IgD-negative memory B cell (primary cell): ENCODE measurements around the gene CPEB2. TPM values are rescaled to one million over a fixed set of nuclear protein-coding genes. Genes with fewer than 3 reads are reported as not detected.

Experiments used
- H3K27ac Mint-ChIP-seq, 3 donors: one replicate each; pipeline ENCODE4 v1.8.0; 2020 to 2022; ENCODE audit warnings: mild to moderate bottlenecking in 3 of 3, mixed read lengths in 3 of 3, moderate library complexity in 1 of 3
- H3K27me3 Mint-ChIP-seq: one replicate; pipeline ENCODE4 v1.8.0; 2021; ENCODE audit warnings: mixed read lengths
- H3K36me3 Mint-ChIP-seq: one replicate; pipeline ENCODE4 v1.8.0; 2020; ENCODE audit warnings: mild to moderate bottlenecking, mixed read lengths
- H3K4me1 Mint-ChIP-seq, 3 donors: one replicate each; pipeline ENCODE4 v1.8.0; 2020 to 2022; ENCODE audit warnings: mixed read lengths in 3 of 3, mild to moderate bottlenecking in 1 of 3
- H3K4me3 Mint-ChIP-seq, 4 donors: one replicate each; pipeline ENCODE4 v1.8.0; 2020 to 2022; ENCODE audit warnings: mild to moderate bottlenecking in 4 of 4, mixed read lengths in 4 of 4, moderate library complexity in 3 of 4
- H3K9me3 Mint-ChIP-seq, 3 donors: one replicate each; pipeline ENCODE4 v1.8.0; 2020 to 2021; ENCODE audit warnings: mixed read lengths in 3 of 3, mild to moderate bottlenecking in 1 of 3
- polyA plus RNA-seq: library from polyadenylated mRNA; unstranded; fragments of 300-500 nt; fragmentation: Illumina TruSeq; gene quantifications from one replicate; pipeline ENCODE4 v1.2.3, GENCODE V29; 2021

CPEB2 gene
- polyA plus RNA-seq, 1 donor from 2014 or later, result 1.5 TPM

GRCh38 chr4:15021311-15021710 is 19.0 kb downstream of the CPEB2 start:
- Mint-ChIP-seq H3K27me3 (no peaks in the 10 kb centered on the region), H3K9me3 (no peaks in the 10 kb centered on the region), H3K27ac (peak overlapping the region in 1 of 3 donors; percentile 14), H3K4me3 (no peak overlapping the region), H3K4me1 (peaks cover 15 to 19% (median 19%) of the 10 kb centered on the region in 3 donors), H3K36me3 (peaks cover 12% of the 10 kb centered on the region)

DNA sequence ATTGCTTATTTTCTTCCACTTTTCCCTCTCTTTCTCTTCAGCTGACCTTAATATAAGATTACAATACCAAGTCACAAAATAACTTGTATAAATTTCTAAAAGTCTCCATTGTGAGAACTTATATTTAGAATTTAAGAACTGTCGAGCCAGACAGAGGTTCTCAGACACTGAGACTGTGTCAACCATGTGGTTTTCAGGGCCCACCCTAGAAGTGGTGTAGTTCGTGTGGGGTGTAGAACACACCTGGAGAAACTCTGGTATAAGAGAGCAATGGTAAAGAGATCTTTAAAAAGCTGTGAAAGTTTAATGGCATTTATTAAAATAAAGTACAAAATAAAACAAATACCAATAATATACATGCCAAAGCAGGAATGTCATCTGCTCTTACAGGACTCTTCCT is 19.7 kb downstream of the CPEB2 start:
- Mint-ChIP-seq H3K9me3 (no peaks in the 10 kb centered on the region), H3K4me1 (peaks cover 15 to 19% (median 19%) of the 10 kb centered on the region in 3 donors), H3K27ac (no peak overlapping the region), H3K36me3 (peaks cover 12% of the 10 kb centered on the region), H3K4me3 (no peak overlapping the region), H3K27me3 (no peaks in the 10 kb centered on the region)

DNA sequence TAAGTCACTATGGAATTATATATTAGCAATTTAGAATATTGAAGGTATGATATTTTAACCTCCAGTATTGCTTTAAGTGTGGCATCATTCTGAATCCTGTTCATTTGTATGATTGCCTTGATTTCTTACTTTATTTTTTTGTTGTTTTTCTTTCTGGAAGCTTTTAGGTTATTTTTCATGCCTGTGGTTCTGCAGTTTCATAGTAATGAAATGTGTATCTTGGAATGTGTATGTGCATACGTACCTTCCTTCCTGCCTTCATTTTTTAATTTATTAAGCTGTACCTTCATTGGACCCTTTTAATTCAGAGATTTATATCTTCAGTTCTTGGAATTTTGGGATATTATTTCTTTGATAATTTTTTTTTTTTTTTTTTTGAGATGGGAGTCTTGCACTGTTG is 22.1 kb downstream of the CPEB2 start:
- Mint-ChIP-seq H3K4me1 (peaks cover 16 to 29% (median 25%) of the 10 kb centered on the region in 3 donors), H3K4me3 (no peak overlapping the region), H3K9me3 (no peaks in the 10 kb centered on the region), H3K36me3 (peaks cover 13% of the 10 kb centered on the region), H3K27me3 (no peaks in the 10 kb centered on the region), H3K27ac (no peak overlapping the region)

DNA sequence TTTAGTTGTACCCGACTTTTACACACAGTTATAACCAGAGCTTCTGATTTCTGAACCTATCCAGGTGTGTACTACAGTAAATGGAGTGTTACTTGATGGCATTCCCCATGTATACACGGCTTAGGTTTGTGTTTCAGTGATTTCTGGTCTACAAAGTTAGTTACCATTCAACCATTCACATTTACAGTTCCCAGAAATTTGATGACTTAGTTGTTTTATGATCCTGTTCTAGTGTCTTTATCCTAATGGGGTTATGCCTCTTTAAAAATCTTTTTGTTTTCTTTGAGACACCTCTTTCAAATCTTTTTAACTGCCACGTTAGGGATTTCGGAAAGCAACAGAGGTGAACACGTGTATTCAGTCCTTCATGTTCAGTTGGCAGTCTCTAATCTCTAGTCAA is 23.4 kb downstream of the CPEB2 start:
- H3K4me1 Mint-ChIP-seq, result peaks cover 12 to 26% (median 22%) of the 10 kb centered on the region in 3 donors
- no peaks in the 10 kb centered on the region for H3K27me3 Mint-ChIP-seq
- no peak overlapping the region for H3K4me3 Mint-ChIP-seq

DNA sequence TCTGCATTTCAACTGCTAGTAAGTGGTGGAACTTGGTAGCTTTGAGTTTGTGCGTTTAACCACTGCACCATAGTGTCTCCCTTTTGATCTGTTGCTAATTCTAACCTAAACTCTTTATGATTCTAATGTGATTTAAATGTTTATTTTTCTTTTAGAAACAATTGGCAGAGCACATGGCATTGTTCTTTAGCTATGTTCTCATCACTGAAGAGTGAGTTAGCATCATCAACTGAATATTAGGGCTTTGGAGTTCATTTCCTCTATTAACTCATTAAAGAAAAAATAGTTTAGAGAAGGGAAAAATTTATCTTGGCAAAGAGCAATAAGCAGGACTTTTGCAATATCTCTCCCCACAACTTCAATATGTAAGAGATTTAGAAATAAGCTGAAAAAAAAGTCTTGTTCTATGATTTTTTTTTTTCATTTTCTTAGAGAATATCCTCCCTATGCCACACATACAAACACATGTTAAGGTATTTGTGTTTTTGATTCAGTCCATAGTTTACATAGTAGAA is 25.7 kb downstream of the CPEB2 start:
- Mint-ChIP-seq H3K36me3 (peaks cover 15% of the 10 kb centered on the region), H3K27me3 (no peaks in the 10 kb centered on the region), H3K27ac (no peak overlapping the region), H3K4me3 (peak overlapping the region in 1 of 4 donors; percentile 27), H3K4me1 (peaks cover 7 to 16% (median 13%) of the 10 kb centered on the region in 3 donors), H3K9me3 (no peaks in the 10 kb centered on the region)

More for the DNA sequence above, 23.4 kb downstream of the CPEB2 start:
- Mint-ChIP-seq H3K36me3 (peaks cover 13% of the 10 kb centered on the region), H3K9me3 (no peaks in the 10 kb centered on the region), H3K27ac (no peak overlapping the region)

DNA sequence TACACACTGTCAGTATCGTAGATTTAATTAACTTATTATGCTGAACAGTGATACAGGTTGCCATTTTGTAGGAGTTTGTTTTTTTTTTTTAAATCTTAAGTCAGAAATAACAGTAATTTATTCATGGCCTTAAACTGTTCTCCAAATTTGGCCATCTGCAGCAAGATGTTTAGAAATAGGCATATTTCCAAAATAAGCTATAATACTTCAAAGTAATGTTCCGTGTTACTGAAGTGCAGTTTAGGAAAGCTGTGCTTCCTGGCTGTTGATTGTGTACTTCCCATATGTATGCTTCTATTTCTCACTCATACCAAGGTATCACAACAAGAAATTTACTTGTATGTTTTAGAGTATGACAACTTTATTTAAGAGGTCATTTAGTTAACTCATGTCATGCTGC is 28.9 kb downstream of the CPEB2 start:
- no peaks in the 10 kb centered on the region for H3K27me3 Mint-ChIP-seq
- no peaks in the 10 kb centered on the region for H3K9me3 Mint-ChIP-seq
- peaks cover 7 to 10% (median 8%) of the 10 kb centered on the region in 3 donors for H3K4me1 Mint-ChIP-seq
- H3K36me3 Mint-ChIP-seq, result peaks cover 7% of the 10 kb centered on the region
- H3K4me3 Mint-ChIP-seq, result no peak overlapping the region
- no peak overlapping the region for H3K27ac Mint-ChIP-seq

DNA sequence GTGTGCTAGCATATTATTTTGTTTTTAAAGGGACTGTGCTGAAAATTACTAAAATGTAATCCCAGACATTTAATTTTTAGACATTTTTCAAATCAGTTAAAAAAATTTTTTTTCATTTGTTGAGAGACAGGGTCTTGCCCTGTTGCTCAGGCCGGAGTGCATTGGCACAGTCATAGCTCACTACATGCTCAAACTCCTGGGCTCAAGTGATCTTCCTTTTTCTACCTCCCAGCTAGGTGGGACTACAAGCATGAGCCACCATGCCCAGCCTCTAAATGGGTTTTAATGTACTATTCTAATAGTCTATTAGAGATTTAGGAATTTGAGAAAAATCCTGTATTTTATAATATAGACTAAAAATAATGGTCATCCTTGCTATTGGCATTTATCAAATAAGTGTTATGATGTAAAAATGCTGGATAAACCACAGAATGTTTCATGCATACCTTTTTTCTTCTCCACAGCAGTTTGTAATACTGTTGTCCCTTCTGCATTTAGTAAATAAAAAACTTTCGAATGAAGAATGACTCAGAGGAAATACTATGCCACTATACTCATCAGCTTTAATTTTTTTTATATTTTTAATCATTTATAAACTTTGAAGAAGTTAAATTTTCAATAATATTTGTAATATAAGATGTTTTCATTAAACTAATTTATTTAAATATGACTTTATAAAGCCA is 29.9 kb downstream of the CPEB2 start:
- no peaks in the 10 kb centered on the region for H3K9me3 Mint-ChIP-seq
- H3K27ac Mint-ChIP-seq, result no peak overlapping the region
- peaks cover 7 to 9% (median 8%) of the 10 kb centered on the region in 3 donors for H3K4me1 Mint-ChIP-seq
- no peaks in the 10 kb centered on the region for H3K27me3 Mint-ChIP-seq
- no peak overlapping the region for H3K4me3 Mint-ChIP-seq
- peaks cover 8% of the 10 kb centered on the region for H3K36me3 Mint-ChIP-seq

GRCh38 chr4:15034071-15034764 is 31.9 kb downstream of the CPEB2 start:
- Mint-ChIP-seq H3K36me3 (peaks cover 4% of the 10 kb centered on the region), H3K9me3 (no peaks in the 10 kb centered on the region), H3K27ac (no peak overlapping the region), H3K4me1 (peaks cover 0 to 8% (median 2%) of the 10 kb centered on the region in 3 donors), H3K4me3 (peak overlapping the region in 1 of 4 donors; percentile 33), H3K27me3 (no peaks in the 10 kb centered on the region)

DNA sequence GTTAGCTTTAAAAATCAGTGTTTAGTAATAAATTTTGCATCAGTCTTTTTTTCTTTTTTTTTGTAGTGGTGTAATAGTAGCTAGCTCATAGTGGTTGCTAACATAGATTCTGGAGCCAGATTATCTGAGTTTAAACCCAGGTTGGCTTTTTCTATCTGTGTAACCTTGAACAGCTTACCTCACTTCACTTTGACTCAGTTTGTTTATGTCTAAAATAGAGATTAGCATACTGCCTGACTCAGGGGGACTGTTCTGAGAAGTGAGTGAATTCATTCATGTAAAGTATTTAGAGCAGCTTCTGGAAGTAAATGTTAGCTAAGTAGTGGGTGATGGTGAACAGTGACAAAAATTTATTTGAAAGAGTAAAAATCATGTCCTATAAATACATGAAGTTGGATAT is 32.9 kb downstream of the CPEB2 start:
- H3K9me3 Mint-ChIP-seq, result no peaks in the 10 kb centered on the region
- H3K4me3 Mint-ChIP-seq, result no peak overlapping the region
- H3K27me3 Mint-ChIP-seq, result no peaks in the 10 kb centered on the region
- peaks cover 0 to 4% (median 2%) of the 10 kb centered on the region in 3 donors for H3K4me1 Mint-ChIP-seq
- no peak overlapping the region for H3K27ac Mint-ChIP-seq
- peaks cover 4% of the 10 kb centered on the region for H3K36me3 Mint-ChIP-seq

DNA sequence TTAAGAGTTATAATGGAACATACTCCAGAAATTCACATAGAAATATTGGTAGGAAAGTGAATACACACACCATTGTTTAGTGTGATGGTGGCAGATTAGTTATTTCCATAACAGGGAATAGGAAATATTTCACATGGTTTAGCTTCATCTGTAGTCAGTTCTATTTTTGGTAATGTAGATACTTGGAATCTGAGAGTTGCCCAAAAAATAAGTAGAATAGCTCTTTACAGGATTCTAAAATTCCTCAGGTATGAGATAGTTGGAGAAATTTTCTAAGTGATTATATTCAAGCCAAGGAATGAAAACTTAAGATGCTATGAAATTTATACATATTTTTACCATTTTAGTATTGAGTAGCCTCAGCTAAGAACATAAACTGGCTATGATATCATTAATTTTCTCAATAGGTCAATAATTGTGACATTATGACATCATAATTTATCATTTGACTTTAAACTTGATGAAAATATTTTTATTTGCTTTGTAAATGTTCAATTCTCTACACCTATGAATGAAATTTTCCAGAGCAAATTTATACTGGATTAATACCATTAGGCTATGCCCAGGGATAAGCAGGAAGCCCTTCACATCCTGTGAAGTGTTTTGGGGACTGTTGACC is 35.8 kb downstream of the CPEB2 start:
- Mint-ChIP-seq H3K27ac (no peak overlapping the region), H3K4me1 (peaks cover 0 to 2% (median 0%) of the 10 kb centered on the region in 3 donors), H3K9me3 (no peaks in the 10 kb centered on the region), H3K4me3 (no peak overlapping the region), H3K36me3 (peaks cover 6% of the 10 kb centered on the region), H3K27me3 (no peaks in the 10 kb centered on the region)

- Mint-ChIP-seq H3K36me3 (peaks cover 6% of the 10 kb centered on the region), H3K4me3 (no peak overlapping the region), H3K27ac (no peak overlapping the region), H3K27me3 (no peaks in the 10 kb centered on the region), H3K9me3 (no peaks in the 10 kb centered on the region), H3K4me1 (peaks cover 0 to 5% (median 2%) of the 10 kb centered on the region in 3 donors)
These were observed 38.7 kb downstream of the CPEB2 start for GRCh38 chr4:15040916-15041463.

DNA sequence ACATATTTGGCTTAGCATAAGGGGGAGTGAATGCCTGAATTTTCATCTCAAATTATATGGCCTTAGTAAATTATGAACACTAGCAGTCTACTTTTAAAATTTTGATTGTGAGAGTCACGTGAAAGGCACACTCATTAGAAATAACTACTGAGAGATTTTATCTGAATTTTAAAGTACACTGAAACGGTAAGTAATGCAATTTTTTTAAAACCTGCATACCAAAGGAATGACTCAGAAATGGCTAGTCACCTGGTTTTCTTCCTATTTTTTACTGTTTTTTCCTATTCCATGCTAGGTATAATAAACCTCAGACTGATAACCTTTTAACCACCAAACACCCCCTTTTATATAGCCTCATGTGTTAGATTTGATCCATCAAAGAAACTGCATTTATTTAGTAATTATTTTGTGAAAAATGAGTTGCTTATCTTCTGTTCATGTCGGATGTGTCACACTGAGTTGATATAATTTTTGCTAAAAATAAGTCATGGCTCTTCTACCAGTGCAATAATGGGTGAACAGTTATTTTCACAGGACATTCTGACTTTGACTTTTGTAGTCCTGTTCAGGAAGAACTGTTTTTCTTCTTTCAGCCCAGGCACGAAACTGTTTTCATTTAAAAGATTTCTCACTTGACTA is 40.4 kb downstream of the CPEB2 start:
- Mint-ChIP-seq H3K36me3 (peaks cover 4% of the 10 kb centered on the region), H3K4me1 (peaks cover 0 to 5% (median 4%) of the 10 kb centered on the region in 3 donors), H3K27ac (no peak overlapping the region), H3K27me3 (no peaks in the 10 kb centered on the region), H3K9me3 (no peaks in the 10 kb centered on the region), H3K4me3 (no peak overlapping the region)

DNA sequence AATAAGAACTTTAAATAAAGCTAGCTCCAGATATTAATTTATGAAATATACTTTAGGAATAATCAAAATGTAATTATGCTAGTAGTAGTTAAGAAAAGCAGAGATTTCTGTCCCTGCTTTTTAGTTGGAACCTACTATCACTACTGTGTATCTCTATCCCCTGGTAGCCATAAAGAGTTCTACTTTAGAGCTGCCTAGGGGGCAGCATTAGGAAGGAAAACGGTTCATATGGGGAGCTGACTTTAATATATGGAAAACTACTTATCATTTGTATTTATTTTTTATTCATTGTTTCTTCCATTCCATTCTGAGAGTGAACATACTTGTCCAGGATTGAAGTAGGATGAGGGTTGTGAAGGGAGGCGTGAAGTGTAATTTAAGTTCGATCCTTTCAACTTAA is 40.9 kb downstream of the CPEB2 start:
- Mint-ChIP-seq H3K4me1 (peaks cover 2 to 5% (median 4%) of the 10 kb centered on the region in 3 donors), H3K36me3 (peaks cover 4% of the 10 kb centered on the region), H3K4me3 (no peak overlapping the region), H3K27ac (no peak overlapping the region), H3K27me3 (no peaks in the 10 kb centered on the region), H3K9me3 (no peaks in the 10 kb centered on the region)

GRCh38 chr4:15043922-15044321 is 41.6 kb downstream of the CPEB2 start:
- Mint-ChIP-seq H3K4me3 (no peak overlapping the region), H3K36me3 (peaks cover 7% of the 10 kb centered on the region), H3K4me1 (peaks cover 2 to 5% (median 2%) of the 10 kb centered on the region in 3 donors), H3K9me3 (no peaks in the 10 kb centered on the region), H3K27ac (no peak overlapping the region), H3K27me3 (no peaks in the 10 kb centered on the region)

DNA sequence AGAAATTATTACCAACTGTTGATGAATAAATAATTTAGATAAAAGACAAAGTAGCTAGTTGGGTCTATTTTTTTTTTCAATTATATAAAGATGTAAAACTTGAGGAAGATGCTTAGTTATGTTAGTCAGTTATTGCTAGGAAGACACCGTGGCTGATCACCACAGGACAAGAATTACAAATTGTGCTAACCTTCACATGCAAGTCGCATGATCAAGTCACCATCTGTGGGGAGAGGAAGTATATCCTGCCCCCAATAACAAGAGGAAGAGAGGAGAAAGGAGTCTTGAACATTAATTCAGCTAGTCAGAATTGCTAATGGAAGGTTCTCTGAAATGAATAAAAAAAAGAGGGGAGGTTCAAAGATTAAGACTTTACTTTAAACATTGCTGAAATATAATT is 52.3 kb downstream of the CPEB2 start:
- peaks cover 4% of the 10 kb centered on the region for H3K36me3 Mint-ChIP-seq
- H3K4me3 Mint-ChIP-seq, result no peak overlapping the region
- H3K27me3 Mint-ChIP-seq, result no peaks in the 10 kb centered on the region
- H3K27ac Mint-ChIP-seq, result no peak overlapping the region
- no peaks in the 10 kb centered on the region for H3K4me1 Mint-ChIP-seq
- no peaks in the 10 kb centered on the region for H3K9me3 Mint-ChIP-seq
